NAMALWA (cell line): ENCODE data around the gene RAD17.

Experiments used
- DNase-seq: peaks from one replicate; pipeline ENCODE4 v3.0.0-alpha.2; 2015; ENCODE audit warnings: low spot score

The RAD17 gene

GRCh38 chr5:69462170-69462569 lies 92.6 kb downstream of the RAD17 start:
- no peak for DNase-seq
